ENCODE measurements around the gene BTBD9. TPM values are rescaled to one million over a fixed set of nuclear protein-coding genes. Genes with fewer than 3 reads are reported as not detected.

Gene BTBD9
- total RNA-seq, 1 experiment from 2014 or later = 19.4 TPM

DNA sequence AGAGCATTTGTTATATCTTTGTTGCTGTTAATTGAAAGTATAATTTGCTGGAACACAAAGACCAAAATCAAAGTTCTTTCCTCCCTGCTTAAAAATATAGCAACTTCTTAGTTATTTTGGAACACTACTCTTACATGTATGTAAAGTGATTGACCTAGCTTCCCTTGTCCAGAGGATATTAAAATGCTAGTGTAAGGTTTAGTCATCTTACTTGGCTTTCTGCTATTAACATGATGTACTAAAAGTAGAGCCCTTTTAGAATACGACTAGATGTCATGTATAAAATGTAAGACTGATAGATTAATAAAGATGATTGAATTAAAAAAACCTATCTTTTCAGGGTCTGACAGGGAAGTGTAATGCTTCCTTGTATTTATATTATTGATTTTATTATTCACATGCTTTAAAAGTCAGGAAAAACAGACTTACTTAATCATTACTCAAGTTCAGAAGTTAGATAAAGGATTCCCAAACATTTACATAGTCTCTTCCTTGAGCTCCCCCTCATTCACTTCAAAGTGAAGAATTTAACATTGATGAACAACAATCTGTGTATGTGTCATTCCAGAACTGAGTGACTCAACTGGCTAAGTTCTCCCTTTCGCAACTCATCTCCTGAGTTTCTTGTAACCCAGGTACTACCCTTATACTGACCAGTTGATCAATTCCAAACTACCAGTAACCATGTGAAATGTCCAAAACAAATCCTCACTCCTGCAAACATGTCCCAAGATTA is 50.9 kb downstream of the BTBD9 start:
- TF ChIP-seq, protein P1, sequence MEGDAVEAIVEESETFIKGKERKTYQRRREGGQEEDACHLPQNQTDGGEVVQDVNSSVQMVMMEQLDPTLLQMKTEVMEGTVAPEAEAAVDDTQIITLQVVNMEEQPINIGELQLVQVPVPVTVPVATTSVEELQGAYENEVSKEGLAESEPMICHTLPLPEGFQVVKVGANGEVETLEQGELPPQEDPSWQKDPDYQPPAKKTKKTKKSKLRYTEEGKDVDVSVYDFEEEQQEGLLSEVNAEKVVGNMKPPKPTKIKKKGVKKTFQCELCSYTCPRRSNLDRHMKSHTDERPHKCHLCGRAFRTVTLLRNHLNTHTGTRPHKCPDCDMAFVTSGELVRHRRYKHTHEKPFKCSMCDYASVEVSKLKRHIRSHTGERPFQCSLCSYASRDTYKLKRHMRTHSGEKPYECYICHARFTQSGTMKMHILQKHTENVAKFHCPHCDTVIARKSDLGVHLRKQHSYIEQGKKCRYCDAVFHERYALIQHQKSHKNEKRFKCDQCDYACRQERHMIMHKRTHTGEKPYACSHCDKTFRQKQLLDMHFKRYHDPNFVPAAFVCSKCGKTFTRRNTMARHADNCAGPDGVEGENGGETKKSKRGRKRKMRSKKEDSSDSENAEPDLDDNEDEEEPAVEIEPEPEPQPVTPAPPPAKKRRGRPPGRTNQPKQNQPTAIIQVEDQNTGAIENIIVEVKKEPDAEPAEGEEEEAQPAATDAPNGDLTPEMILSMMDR (IDR thresholded peaks at IDR 0.05; ENCODE audit: unreplicated experiment) = no peak
- Mint-ChIP-seq H3K27ac (ENCODE audit: unreplicated experiment) (no peak overlapping the region), H3K36me3 (ENCODE audit: insufficient read depth, unreplicated experiment) (no peaks in the 10 kb centered on the region), H3K9me3 (ENCODE audit: low read depth, unreplicated experiment) (no peaks in the 10 kb centered on the region), H3K4me3 (ENCODE audit: low read depth, unreplicated experiment) (no peak overlapping the region), H3K4me1 (ENCODE audit: low read depth, unreplicated experiment) (no peaks in the 10 kb centered on the region), H3K27me3 (ENCODE audit: unreplicated experiment) (no peaks in the 10 kb centered on the region)
- CTCF ChIA-PET = no interaction called here
- DNase-seq = no peak
- no TSS peak for BruUV-seq (replicated peaks)
- intact Hi-C loops (cut with micrococcal nuclease; ENCODE audit: unreplicated experiment) = no loop called here

DNA sequence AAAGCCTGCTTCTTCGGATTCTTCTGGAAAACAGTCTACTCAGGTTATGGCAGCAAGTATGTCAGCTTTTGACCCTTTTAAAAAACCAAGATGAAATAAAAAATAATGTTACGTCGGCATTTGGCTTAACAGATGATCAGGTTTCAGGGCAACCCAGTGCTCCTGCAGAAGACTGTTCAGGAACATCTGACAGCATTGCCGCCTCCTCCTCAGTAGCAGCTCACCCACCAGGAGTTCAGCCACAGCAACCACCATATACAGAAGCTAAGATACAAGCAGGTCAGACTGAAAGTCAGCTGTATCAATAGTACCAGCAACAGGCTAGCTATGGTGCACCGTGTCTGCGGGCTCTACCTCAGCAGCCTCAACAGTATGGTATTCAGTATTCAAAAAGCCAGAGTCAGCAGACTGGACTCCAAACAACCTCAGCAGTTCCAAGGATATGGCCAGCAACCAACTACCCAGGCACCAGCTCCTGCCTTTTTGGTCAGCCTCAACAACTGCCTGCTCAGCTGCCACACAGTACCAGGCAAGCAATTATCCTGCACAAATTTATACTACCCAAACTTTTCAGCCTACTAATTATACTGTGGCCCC is 51.9 kb downstream of the BTBD9 start:
- intact Hi-C loops (cut with micrococcal nuclease; ENCODE audit: unreplicated experiment) = no loop called here
- no peaks in the 10 kb centered on the region for H3K9me3 Mint-ChIP-seq (ENCODE audit: low read depth, unreplicated experiment)
- BruUV-seq (replicated peaks) = no TSS peak
- no peaks in the 10 kb centered on the region for H3K36me3 Mint-ChIP-seq (ENCODE audit: insufficient read depth, unreplicated experiment)
- H3K4me3 Mint-ChIP-seq (ENCODE audit: low read depth, unreplicated experiment) = no peak overlapping the region
- H3K27ac Mint-ChIP-seq (ENCODE audit: unreplicated experiment) = no peak overlapping the region
- TF ChIP-seq, protein P1 (IDR thresholded peaks at IDR 0.05; ENCODE audit: unreplicated experiment) = no peak
- no peak for DNase-seq
- CTCF ChIA-PET = no interaction called here
- no peaks in the 10 kb centered on the region for H3K4me1 Mint-ChIP-seq (ENCODE audit: low read depth, unreplicated experiment)
- no peaks in the 10 kb centered on the region for H3K27me3 Mint-ChIP-seq (ENCODE audit: unreplicated experiment)

DNA sequence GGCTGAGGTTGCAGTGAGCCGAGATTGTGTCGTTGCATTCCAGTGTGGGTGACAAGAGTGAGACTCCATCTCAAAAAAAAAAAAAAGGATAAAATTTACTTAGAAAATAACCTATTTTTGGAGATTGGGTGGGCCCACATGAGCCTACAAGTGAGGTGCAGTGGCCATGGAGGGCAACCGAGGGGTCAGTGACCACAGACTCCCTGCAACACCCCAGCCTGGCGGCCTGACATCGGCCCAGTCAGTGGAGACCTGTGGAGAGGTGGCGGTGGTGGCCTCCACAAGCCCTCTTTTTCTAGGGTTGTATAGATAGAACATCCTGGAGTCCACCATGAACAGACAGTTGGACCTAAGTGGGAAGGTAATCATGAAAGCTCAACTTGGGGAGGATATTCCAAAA is 52.7 kb downstream of the BTBD9 start:
- no peaks in the 10 kb centered on the region for H3K27me3 Mint-ChIP-seq (ENCODE audit: unreplicated experiment)
- no peaks in the 10 kb centered on the region for H3K36me3 Mint-ChIP-seq (ENCODE audit: insufficient read depth, unreplicated experiment)
- CTCF ChIA-PET = no interaction called here
- TF ChIP-seq, protein P1 (IDR thresholded peaks at IDR 0.05; ENCODE audit: unreplicated experiment) = no peak
- H3K9me3 Mint-ChIP-seq (ENCODE audit: low read depth, unreplicated experiment) = no peaks in the 10 kb centered on the region
- no peaks in the 10 kb centered on the region for H3K4me1 Mint-ChIP-seq (ENCODE audit: low read depth, unreplicated experiment)
- H3K27ac Mint-ChIP-seq (ENCODE audit: unreplicated experiment) = no peak overlapping the region
- DNase-seq = no peak
- H3K4me3 Mint-ChIP-seq (ENCODE audit: low read depth, unreplicated experiment) = no peak overlapping the region
- BruUV-seq (replicated peaks) = no TSS peak
- intact Hi-C loops (cut with micrococcal nuclease; ENCODE audit: unreplicated experiment) = no loop called here

DNA sequence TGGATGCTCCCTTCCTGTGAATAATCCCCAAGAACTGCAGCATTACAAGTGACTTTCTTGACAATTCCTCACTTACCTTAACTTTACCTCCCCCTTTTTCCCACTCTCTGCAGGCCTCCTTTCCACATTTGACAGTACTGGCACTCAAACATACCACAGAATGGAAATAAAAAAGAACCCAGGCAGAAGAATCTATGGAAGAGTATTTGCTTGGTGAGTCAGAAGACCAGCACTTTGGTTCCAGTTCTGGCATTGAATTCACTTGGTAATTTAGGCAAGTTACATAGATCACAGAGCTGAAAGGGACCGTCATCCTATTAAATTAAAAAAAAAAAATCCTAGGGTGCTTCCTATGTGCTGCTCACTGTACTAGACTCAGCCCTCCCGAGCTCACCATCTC is 55.0 kb downstream of the BTBD9 start:
- DNase-seq = no peak
- Mint-ChIP-seq H3K27ac (ENCODE audit: unreplicated experiment) (no peak overlapping the region), H3K36me3 (ENCODE audit: insufficient read depth, unreplicated experiment) (no peaks in the 10 kb centered on the region), H3K9me3 (ENCODE audit: low read depth, unreplicated experiment) (no peaks in the 10 kb centered on the region), H3K4me3 (ENCODE audit: low read depth, unreplicated experiment) (no peak overlapping the region), H3K27me3 (ENCODE audit: unreplicated experiment) (no peaks in the 10 kb centered on the region), H3K4me1 (ENCODE audit: low read depth, unreplicated experiment) (no peaks in the 10 kb centered on the region)
- CTCF ChIA-PET = no interaction called here
- TF ChIP-seq, protein P1 (IDR thresholded peaks at IDR 0.05; ENCODE audit: unreplicated experiment) = no peak
- BruUV-seq (replicated peaks) = no TSS peak
- intact Hi-C loops (cut with micrococcal nuclease; ENCODE audit: unreplicated experiment) = no loop called here

All from Calu3 (cell line).